Psoas muscle (tissue), 8 donors: ENCODE measurements around the gene EEPD1. TPM values are rescaled to one million over a fixed set of nuclear protein-coding genes. Genes with fewer than 3 reads are reported as not detected.

Experiments used
- ATAC-seq, 4 donors: fragments of 200-7000 bp; cut with Tn5 transposase; one replicate each; pipeline ENCODE4 v1.9.1; 2020; ENCODE audit warnings: moderate library complexity in 3 of 4, mild to moderate bottlenecking in 2 of 4
- DNase-seq, 2 donors: peaks; one replicate each; pipeline ENCODE4 v3.0.0-alpha.2; 2020
- H3K27ac ChIP-seq: fragments of 200-600 bp; one replicate; pipeline ENCODE4 v1.8.0; 2022
- H3K27me3 ChIP-seq, 3 donors: fragments of 200-600 bp in 1 of 3; one replicate each; pipeline versions ENCODE4 v1.6.1 to v1.8.0; 2013 to 2022; ENCODE audit warnings: low read length in 2 of 3, mild to moderate bottlenecking in 2 of 3, moderate library complexity in 1 of 3; ENCODE audit not compliant: insufficient read depth in 3 of 3
- H3K36me3 ChIP-seq, 2 donors: fragments of 200-600 bp in 1 of 2; one replicate each; pipeline versions ENCODE4 v1.6.1 to v1.8.0; 2013 to 2022; ENCODE audit warnings: low read depth in 1 of 2, mild to moderate bottlenecking in 1 of 2, moderate library complexity in 1 of 2; ENCODE audit not compliant: insufficient read depth in 1 of 2
- H3K4me1 ChIP-seq: fragments of 200-600 bp; one replicate; pipeline ENCODE4 v1.8.0; 2022
- H3K4me3 ChIP-seq: fragments of 200-600 bp; one replicate; pipeline ENCODE4 v1.8.0; 2022; ENCODE audit warnings: mild to moderate bottlenecking
- H3K9me3 ChIP-seq: fragments of 200-600 bp; one replicate; pipeline ENCODE4 v1.8.0; 2022
- WGBS, 3 donors: extraction: QIAGEN DNeasy Blood & Tissue Kit; methylation state at CpG; one replicate each; pipeline versions ENCODE4 v1.1.6 to v1.1.7; 2013; 5-methylcytosine and 5-hydroxymethylcytosine counted together
- intact Hi-C, 2 donors: fragments of 100-400 bp; cut with DNase I; formaldehyde crosslinking; loops; one replicate each; pipeline versions ENCODE4 v1.11.0 to v1.14.2; 2022
- polyA plus RNA-seq, 3 donors: library from polyadenylated mRNA; stranded (reverse); fragments of 200-250 nt; gene quantifications; one replicate each; pipeline ENCODE4 v1.2.3, GENCODE V29; 2013
- total RNA-seq, 4 donors: library from RNA; stranded (reverse); fragmentation: NEBNext Ultra II Directional in 2 of 4; extraction: Animal tissue kit (Norgen Biotek cat#: 25700) in 2 of 4; gene quantifications; one replicate each; pipeline versions ENCODE4 v1.2.1 to v1.2.4, GENCODE V29; 2021 to 2023
- TF ChIP-seq, protein P1 (sequence below): fragments of 200-600 bp; IDR thresholded peaks from one replicate; pipeline ENCODE4 v1.8.0; 2022; ENCODE audit warnings: antibody characterized with exemption
- donor health status: healthy with polysubstance abuse.
- donor health status: DM: no; HTN: no; CAD: no; lungs with moderate emphysema.
- donor health status: Bipolar disorder and iron deficiency.
- donor health status: healthy.
- donor health status: DM: yes; HTN: yes; CAD: no.
- donor health status: DM: no; HTN: no; CAD: no.
- donor health status: DM: no; HTN: no; CAD: no.
- donor health status: DM: yes; HTN: yes; CAD: no.

The EEPD1 gene
- total and polyA plus RNA-seq, 7 donors, result 7.3 to 61.2 (median 45.5) TPM

DNA sequence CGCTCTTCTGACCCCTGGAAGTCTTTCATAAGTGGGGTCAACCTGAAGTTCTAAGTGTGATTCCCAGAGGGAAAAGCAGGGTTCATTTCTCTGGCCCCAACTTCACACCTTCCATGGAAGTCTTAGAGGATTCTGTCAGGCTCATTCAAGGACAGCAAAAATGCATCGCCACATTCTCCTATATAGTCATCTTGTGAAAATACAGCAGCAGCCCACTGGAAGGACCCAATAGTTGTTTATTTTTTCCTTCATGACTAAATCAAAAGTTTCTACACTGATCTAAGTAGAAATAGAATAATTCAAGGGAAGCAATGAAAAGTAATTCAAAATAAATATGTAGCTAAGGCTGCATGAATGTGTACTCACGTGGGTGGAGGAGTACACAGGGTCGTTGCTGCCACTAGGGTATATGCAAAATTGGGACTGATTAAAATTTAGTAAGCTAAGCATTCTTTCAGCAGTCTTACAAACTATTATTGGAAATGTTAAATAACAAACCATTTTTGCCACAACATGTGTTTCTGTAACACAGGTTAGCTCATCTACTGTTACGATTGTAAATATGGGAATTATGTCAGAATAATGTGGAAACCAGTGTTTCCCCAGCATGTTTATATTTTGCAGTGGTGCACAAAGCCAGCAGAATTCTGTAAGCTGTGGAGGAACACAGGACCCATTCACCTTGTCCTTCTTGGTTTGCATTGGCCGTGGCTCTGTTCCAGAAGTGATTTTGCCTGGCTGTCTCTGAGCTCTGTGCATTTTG lies 33.5 kb downstream of the EEPD1 start:
- no peak for DNase-seq
- peaks cover 81% of the 10 kb centered on the region for H3K4me1 ChIP-seq
- H3K27ac ChIP-seq, result no peak overlapping the region
- intact Hi-C loops, result no loop called here
- H3K27me3 ChIP-seq, result no peaks in the 10 kb centered on the region
- H3K4me3 ChIP-seq, result no peak overlapping the region
- H3K36me3 ChIP-seq, result no peaks in the 10 kb centered on the region
- no peaks in the 10 kb centered on the region for H3K9me3 ChIP-seq
- TF ChIP-seq, protein P1, sequence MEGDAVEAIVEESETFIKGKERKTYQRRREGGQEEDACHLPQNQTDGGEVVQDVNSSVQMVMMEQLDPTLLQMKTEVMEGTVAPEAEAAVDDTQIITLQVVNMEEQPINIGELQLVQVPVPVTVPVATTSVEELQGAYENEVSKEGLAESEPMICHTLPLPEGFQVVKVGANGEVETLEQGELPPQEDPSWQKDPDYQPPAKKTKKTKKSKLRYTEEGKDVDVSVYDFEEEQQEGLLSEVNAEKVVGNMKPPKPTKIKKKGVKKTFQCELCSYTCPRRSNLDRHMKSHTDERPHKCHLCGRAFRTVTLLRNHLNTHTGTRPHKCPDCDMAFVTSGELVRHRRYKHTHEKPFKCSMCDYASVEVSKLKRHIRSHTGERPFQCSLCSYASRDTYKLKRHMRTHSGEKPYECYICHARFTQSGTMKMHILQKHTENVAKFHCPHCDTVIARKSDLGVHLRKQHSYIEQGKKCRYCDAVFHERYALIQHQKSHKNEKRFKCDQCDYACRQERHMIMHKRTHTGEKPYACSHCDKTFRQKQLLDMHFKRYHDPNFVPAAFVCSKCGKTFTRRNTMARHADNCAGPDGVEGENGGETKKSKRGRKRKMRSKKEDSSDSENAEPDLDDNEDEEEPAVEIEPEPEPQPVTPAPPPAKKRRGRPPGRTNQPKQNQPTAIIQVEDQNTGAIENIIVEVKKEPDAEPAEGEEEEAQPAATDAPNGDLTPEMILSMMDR, result no peak
- no peak for ATAC-seq
- WGBS, 3 donors, result 75 to 85% (median 76%) methylated on average over 6 of the region's 6 CpGs

DNA sequence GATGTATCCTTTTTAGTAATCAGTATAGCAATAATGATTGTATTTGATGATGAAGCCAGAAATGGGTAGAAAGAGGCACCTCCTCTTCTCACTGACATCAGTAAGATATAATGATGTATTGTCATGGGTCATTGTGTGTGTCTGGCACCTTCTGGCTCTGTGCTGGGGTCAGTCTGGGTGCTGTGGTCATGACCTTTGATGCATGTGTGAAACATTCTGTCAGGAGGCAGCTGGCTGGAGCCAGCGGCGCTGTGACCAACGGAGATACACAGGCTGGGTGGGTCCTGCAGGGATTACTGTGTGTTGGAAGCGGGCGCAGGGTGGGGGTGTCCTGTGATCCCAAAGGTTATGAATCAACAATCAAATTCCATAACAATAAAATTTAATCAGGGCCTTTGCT lies 35.2 kb downstream of the EEPD1 start:
- peak overlapping the region; percentile 27 for H3K27ac ChIP-seq
- WGBS, 3 donors, result 46 to 48% (median 48%) methylated on average over 5 of the region's 5 CpGs
- no peak overlapping the region for H3K4me3 ChIP-seq
- H3K9me3 ChIP-seq, result no peaks in the 10 kb centered on the region
- TF ChIP-seq, protein P1, result no peak
- intact Hi-C loops, result no loop called here
- no peak for DNase-seq
- H3K27me3 ChIP-seq, result no peaks in the 10 kb centered on the region
- H3K36me3 ChIP-seq, result no peaks in the 10 kb centered on the region
- H3K4me1 ChIP-seq, result peaks cover 76% of the 10 kb centered on the region
- peak in 3 of 4 donors; percentile 18 to 71 (median 39) for ATAC-seq

DNA sequence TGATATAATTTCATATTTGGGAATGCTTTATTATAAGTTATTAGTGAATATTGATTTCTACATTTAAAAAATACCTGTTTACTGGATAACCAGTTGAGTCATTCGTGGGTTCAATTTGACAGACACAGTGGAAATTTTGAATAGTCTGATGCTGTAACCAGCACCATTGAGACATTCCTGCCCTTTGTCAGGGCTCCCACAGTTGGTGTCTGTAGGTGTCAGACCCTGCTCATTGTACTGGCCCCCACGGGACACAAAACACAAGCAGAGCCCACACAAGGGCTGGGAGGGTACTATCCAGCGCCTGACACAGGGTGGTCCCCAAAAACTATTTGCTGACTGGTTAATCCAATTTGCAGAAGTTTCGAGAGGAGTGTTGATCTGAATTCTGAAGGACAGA lies 35.9 kb downstream of the EEPD1 start:
- Histone ChIP-seq H3K9me3 (no peaks in the 10 kb centered on the region), H3K4me3 (no peak overlapping the region), H3K36me3 (no peaks in the 10 kb centered on the region), H3K27me3 (no peaks in the 10 kb centered on the region), H3K4me1 (peaks cover 74% of the 10 kb centered on the region), H3K27ac (no peak overlapping the region)
- WGBS, 3 donors, result 75 to 79% (median 77%) methylated on average over 4 of the region's 4 CpGs
- intact Hi-C loops, result no loop called here
- ATAC-seq, result no peak
- TF ChIP-seq, protein P1, result no peak
- DNase-seq, result no peak

DNA sequence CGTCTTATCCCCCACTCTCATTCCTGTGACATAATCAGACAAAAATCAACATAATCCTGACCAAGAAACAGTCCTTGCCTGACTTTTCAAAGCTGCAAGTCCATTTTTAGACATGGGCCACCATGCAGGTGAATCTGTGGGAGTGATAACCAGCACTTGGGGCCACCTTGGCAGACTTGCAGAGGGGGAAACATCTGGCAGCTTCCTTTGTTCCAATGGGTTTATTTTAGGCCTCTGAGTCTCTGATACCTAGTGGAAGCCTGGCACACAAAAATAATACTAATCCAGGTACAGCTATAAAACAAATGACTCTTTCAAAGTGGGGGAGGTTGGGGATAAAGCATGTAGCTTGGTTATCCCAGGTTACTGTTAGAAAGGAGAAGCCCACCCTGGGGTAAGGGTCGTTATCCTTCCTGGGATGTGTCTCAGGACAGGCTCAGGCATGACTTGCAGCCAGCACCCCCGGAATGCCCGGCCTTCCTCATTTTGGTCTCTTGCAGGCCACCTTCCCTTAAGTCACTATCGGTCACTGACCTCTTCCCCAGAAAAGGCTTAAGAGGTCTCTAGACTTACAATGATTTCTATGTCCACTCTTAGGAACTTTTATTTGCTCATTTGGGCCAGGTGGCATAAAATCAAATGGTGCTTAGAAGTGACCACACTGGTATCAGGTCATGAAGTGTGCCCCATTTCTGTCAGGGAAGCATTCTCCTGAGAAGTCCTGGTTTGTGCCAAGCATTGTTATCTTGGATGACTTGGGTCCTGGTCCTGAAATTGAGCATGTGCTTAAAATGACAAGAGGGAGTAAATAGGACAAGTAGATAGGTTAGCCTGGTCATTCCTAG lies 37.6 kb downstream of the EEPD1 start:
- Histone ChIP-seq H3K36me3 (no peaks in the 10 kb centered on the region), H3K27ac (peak overlapping the region; percentile 66), H3K4me1 (peaks cover 65% of the 10 kb centered on the region), H3K27me3 (no peaks in the 10 kb centered on the region), H3K9me3 (no peaks in the 10 kb centered on the region), H3K4me3 (no peak overlapping the region)
- 62 to 77% (median 63%) methylated on average over 5 of the region's 5 CpGs for WGBS, 3 donors
- TF ChIP-seq, protein P1, result no peak
- intact Hi-C loops, result no loop called here
- DNase-seq, result no peak
- peak in 2 of 4 donors; percentile 36 to 64 for ATAC-seq
